AG04450 (cell line): ENCODE data around the gene ADNP2. TPM values are rescaled to one million over a fixed set of nuclear protein-coding genes. Genes with fewer than 3 reads are reported as not detected.

Experiments used
- CTCF ChIA-PET: fragments of 300-600, 350-600 bp; formaldehyde crosslinking; extraction: SDS; loops from one replicate; lab custom pipeline; 2022; ENCODE audit warnings: antibody characterized with exemption, inconsistent platforms; lab: Charles Lee
- POLR2A ChIA-PET: fragments of 350-600 bp; formaldehyde crosslinking; extraction: SDS; loops from one replicate; lab custom pipeline; 2021; ENCODE audit warnings: antibody characterized with exemption, inconsistent platforms; lab: Yijun Ruan, JAX
- DNase-seq: peaks from one replicate; pipeline ENCODE4 v3.0.0-alpha.2; 2011; ENCODE audit warnings: low read depth, low spot score
- H3K27ac ChIP-seq: one replicate; pipeline ENCODE4 v1.5.1; 2012; ENCODE audit warnings: low read depth, low read length, control low read depth
- H3K27me3 ChIP-seq: one replicate; pipeline ENCODE4 v1.6.0; 2012; ENCODE audit warnings: low read length; ENCODE audit not compliant: control insufficient read depth, insufficient read depth
- H3K4me3 ChIP-seq: 2 replicates; pipeline ENCODE4 v1.5.1; 2011; ENCODE audit warnings: mild to moderate bottlenecking, low read depth, low read length, control low read depth
- H3K9me3 ChIP-seq: 2 replicates; pipeline ENCODE4 v1.5.1; 2012; ENCODE audit warnings: low read length; ENCODE audit not compliant: control insufficient read depth, insufficient read depth
- CTCF ChIP-seq: IDR thresholded peaks from 2 replicates; pipeline ENCODE4 v1.5.1; 2011; ENCODE audit warnings: low read depth, low read length, control low read depth, inconsistent platforms
- polyA plus RNA-seq: library from polyadenylated mRNA; depleted of rRNA; stranded (reverse); fragments of >200 nt; gene quantifications from 2 replicates; pipeline ENCODE4 v1.2.3, GENCODE V29; 2011

Gene ADNP2
- polyA plus RNA-seq, 1 experiment = 6.8 TPM

GRCh38 chr18:80112624-80113248, 3.7 kb downstream of the ADNP2 start:
- no peak overlapping the region for H3K4me3 ChIP-seq
- H3K9me3 ChIP-seq = peaks cover 5% of the 10 kb centered on the region
- H3K27ac ChIP-seq = no peak overlapping the region
- H3K27me3 ChIP-seq = no peaks in the 10 kb centered on the region
- CTCF ChIA-PET = interaction anchor here (1.2 kb wide), 1 partner anchor 45 kb away, joined by 5 read pairs; no protein-coding TSS in a partner anchor
- POLR2A ChIA-PET = interaction anchor here (0.7 to 1.4 kb wide), 2 partner anchors 35 to 141 kb away, joined by 3 read pairs; no protein-coding TSS in a partner anchor
- TF ChIP-seq CTCF = no peak
- DNase-seq = no peak

GRCh38 chr18:80115035-80115434, 6.0 kb downstream of the ADNP2 start:
- Histone ChIP-seq H3K4me3 (no peak overlapping the region), H3K9me3 (no peaks in the 10 kb centered on the region), H3K27ac (no peak overlapping the region), H3K27me3 (no peaks in the 10 kb centered on the region)
- ChIA-PET POLR2A (no interaction called here), CTCF (no interaction called here)
- DNase-seq = no peak
- no peak for TF ChIP-seq CTCF

- ChIA-PET POLR2A (no interaction called here), CTCF (no interaction called here)
- H3K9me3 ChIP-seq = no peaks in the 10 kb centered on the region; the same call in 1 of the 2 replicates
- no peak for TF ChIP-seq CTCF
- no peak for DNase-seq
- H3K27ac ChIP-seq = no peak overlapping the region
- no peak overlapping the region for H3K4me3 ChIP-seq
- H3K27me3 ChIP-seq = no peaks in the 10 kb centered on the region
These were observed 10.0 kb downstream of the ADNP2 start for GRCh38 chr18:80119111-80119510.

- no peak overlapping the region for H3K4me3 ChIP-seq
- H3K27me3 ChIP-seq = no peaks in the 10 kb centered on the region
- ChIA-PET POLR2A (no interaction called here), CTCF (no interaction called here)
- no peak for DNase-seq
- no peaks in the 10 kb centered on the region; the same call in 1 of the 2 replicates for H3K9me3 ChIP-seq
- TF ChIP-seq CTCF = no peak
- no peak overlapping the region for H3K27ac ChIP-seq
These were observed 11.9 kb downstream of the ADNP2 start for GRCh38 chr18:80120932-80121331.

- no peaks in the 10 kb centered on the region; the same call in 1 of the 2 replicates for H3K9me3 ChIP-seq
- DNase-seq = no peak
- POLR2A ChIA-PET = no interaction called here
- no peak overlapping the region for H3K4me3 ChIP-seq
- H3K27me3 ChIP-seq = no peaks in the 10 kb centered on the region
- CTCF ChIA-PET = no interaction called here
- no peak overlapping the region for H3K27ac ChIP-seq
- no peak for TF ChIP-seq CTCF
These were observed 15.1 kb downstream of the ADNP2 start for GRCh38 chr18:80124131-80124530.
